ENCODE measurements around the gene PSMD12. TPM values are rescaled to one million over a fixed set of nuclear protein-coding genes. Genes with fewer than 3 reads are reported as not detected.
"Not testable (repeated sequence)": the region's sequence is repeated elsewhere in the genome, so short reads cannot be mapped to it uniquely, and the experiment has no call there.

Gene PSMD12
- total and polyA plus RNA-seq, 8 donors: 4.9 to 44.6 (median 17.4) TPM

- no peaks in the 10 kb centered on the region for H3K36me3 ChIP-seq
- H3K9me3 ChIP-seq: peaks cover 0 to 8% (median 3%) of the 10 kb centered on the region in 4 donors
- intact Hi-C loops (cut with DNase I; ENCODE audit: low total_unique reads): no loop called here
- no peak for DNase-seq
- no peak overlapping the region for H3K27ac ChIP-seq
- H3K4me3 ChIP-seq: no peak overlapping the region
- peaks cover 0 to 5% (median 0%) of the 10 kb centered on the region in 4 donors for H3K4me1 ChIP-seq
- TF ChIP-seq POLR2A (IDR thresholded peaks at IDR 0.05): no peak
- TF ChIP-seq, protein P1, sequence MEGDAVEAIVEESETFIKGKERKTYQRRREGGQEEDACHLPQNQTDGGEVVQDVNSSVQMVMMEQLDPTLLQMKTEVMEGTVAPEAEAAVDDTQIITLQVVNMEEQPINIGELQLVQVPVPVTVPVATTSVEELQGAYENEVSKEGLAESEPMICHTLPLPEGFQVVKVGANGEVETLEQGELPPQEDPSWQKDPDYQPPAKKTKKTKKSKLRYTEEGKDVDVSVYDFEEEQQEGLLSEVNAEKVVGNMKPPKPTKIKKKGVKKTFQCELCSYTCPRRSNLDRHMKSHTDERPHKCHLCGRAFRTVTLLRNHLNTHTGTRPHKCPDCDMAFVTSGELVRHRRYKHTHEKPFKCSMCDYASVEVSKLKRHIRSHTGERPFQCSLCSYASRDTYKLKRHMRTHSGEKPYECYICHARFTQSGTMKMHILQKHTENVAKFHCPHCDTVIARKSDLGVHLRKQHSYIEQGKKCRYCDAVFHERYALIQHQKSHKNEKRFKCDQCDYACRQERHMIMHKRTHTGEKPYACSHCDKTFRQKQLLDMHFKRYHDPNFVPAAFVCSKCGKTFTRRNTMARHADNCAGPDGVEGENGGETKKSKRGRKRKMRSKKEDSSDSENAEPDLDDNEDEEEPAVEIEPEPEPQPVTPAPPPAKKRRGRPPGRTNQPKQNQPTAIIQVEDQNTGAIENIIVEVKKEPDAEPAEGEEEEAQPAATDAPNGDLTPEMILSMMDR (IDR thresholded peaks at IDR 0.05): no peak
- TF ChIP-seq POLR2AphosphoS5 (IDR thresholded peaks at IDR 0.05): no peak
- no peak for TF ChIP-seq EP300 (IDR thresholded peaks at IDR 0.05)
- WGBS, 5 donors: 94 to 100% (median 97%) methylated on average over 3 of the region's 3 CpGs
- no peaks in the 10 kb centered on the region for H3K27me3 ChIP-seq
Measured at GRCh38 chr17:67326440-67326839, 39.9 kb downstream of the PSMD12 start.

GRCh38 chr17:67324330-67324729 is 42.0 kb downstream of the PSMD12 start:
- 78 to 92% (median 82%) methylated on average over 2 of the region's 2 CpGs for WGBS, 5 donors
- H3K36me3 ChIP-seq: no peaks in the 10 kb centered on the region
- H3K4me1 ChIP-seq: peaks cover 0 to 5% (median 0%) of the 10 kb centered on the region in 4 donors
- H3K27ac ChIP-seq: no peak overlapping the region
- DNase-seq: no peak
- H3K4me3 ChIP-seq: no peak overlapping the region
- intact Hi-C loops (cut with DNase I; ENCODE audit: low total_unique reads): no loop called here
- no peak for TF ChIP-seq EP300 (IDR thresholded peaks at IDR 0.05)
- TF ChIP-seq, protein P1 (IDR thresholded peaks at IDR 0.05): no peak
- no peak for TF ChIP-seq POLR2A (IDR thresholded peaks at IDR 0.05)
- no peak for TF ChIP-seq POLR2AphosphoS5 (IDR thresholded peaks at IDR 0.05)
- no peaks in the 10 kb centered on the region for H3K27me3 ChIP-seq
- H3K9me3 ChIP-seq: peaks cover 0 to 8% (median 3%) of the 10 kb centered on the region in 4 donors

GRCh38 chr17:67323445-67323844 is 42.9 kb downstream of the PSMD12 start:
- Histone ChIP-seq H3K4me1 (peaks cover 0 to 5% (median 0%) of the 10 kb centered on the region in 4 donors), H3K27ac (no peak overlapping the region), H3K4me3 (no peak overlapping the region), H3K36me3 (no peaks in the 10 kb centered on the region), H3K9me3 (peaks cover 0 to 6% (median 3%) of the 10 kb centered on the region in 4 donors), H3K27me3 (no peaks in the 10 kb centered on the region)
- intact Hi-C loops (cut with DNase I; ENCODE audit: low total_unique reads): no loop called here
- 70 to 88% (median 80%) methylated on average over 3 of the region's 3 CpGs for WGBS, 5 donors
- no peak for DNase-seq
- TF ChIP-seq POLR2AphosphoS5 (IDR thresholded peaks at IDR 0.05): no peak
- TF ChIP-seq, protein P1 (IDR thresholded peaks at IDR 0.05): no peak
- no peak for TF ChIP-seq EP300 (IDR thresholded peaks at IDR 0.05)
- no peak for TF ChIP-seq POLR2A (IDR thresholded peaks at IDR 0.05)

DNA sequence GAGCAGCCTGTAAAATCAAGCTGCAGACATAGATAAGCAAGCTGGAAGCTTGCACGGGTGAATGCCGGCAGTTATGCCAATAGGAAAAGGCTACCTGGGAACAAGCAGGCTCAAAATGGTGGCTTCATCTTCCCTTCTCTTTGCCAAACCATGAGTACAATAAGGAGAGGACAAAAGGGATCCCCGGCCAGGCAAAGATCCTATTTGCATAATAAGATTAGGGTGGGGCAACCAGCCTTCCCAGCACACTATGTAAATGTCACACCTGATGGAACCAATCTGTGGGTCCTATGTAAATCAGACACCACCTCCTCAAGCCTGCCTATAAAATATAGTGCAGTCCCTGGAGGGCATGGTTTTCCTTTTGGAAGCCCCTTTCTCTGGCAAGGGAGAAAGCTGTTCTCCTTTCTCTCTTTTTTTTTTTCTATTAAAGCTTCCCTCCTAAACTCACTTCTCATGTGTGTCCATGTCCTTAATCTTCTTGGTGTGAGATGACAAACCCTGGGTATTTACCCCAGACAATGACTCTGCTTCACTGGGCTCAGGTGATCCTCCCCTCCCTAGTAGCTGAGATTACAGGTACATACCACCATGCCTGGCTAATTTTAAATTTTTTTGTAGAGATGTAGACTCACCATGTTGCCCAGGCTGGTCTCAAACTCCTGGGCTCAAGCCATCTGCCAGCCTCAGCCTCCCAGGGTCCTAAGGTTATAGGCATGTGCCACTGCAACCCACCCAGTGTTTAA is 44.2 kb downstream of the PSMD12 start:
- intact Hi-C loops (cut with DNase I; ENCODE audit: low total_unique reads): no loop called here
- Histone ChIP-seq H3K4me1 (peaks cover 0 to 5% (median 0%) of the 10 kb centered on the region in 4 donors), H3K36me3 (no peaks in the 10 kb centered on the region), H3K4me3 (no peak overlapping the region), H3K27me3 (no peaks in the 10 kb centered on the region), H3K27ac (no peak overlapping the region), H3K9me3 (no peaks in the 10 kb centered on the region)
- DNase-seq: no peak
- 16 to 38% (median 20%) methylated on average over 3 of the region's 3 CpGs for WGBS, 5 donors
- TF ChIP-seq EP300 (IDR thresholded peaks at IDR 0.05) (no peak), POLR2A (IDR thresholded peaks at IDR 0.05) (no peak), POLR2AphosphoS5 (IDR thresholded peaks at IDR 0.05) (no peak)
- TF ChIP-seq, protein P1 (IDR thresholded peaks at IDR 0.05): no peak

GRCh38 chr17:67321486-67321885 is 44.9 kb downstream of the PSMD12 start:
- H3K36me3 ChIP-seq; DNase-seq; H3K9me3 ChIP-seq; H3K27me3 ChIP-seq; H3K27ac ChIP-seq; intact Hi-C loops (cut with DNase I; ENCODE audit: low total_unique reads); H3K4me1 ChIP-seq; H3K4me3 ChIP-seq: not testable (repeated sequence)
- WGBS, 5 donors: 82 to 88% (median 86%) methylated on average over 13 of the region's 13 CpGs

Data from stomach (tissue), 9 donors.